ENCODE data around the gene C9orf153.
"Not testable (repeated sequence)": the region's sequence is repeated elsewhere in the genome, so short reads cannot be mapped to it uniquely, and the experiment has no call there.

The C9orf153 gene

GRCh38 chr9:86201474-86202337 is 57.8 kb downstream of the C9orf153 start:
- H3K9me3 ChIP-seq (ENCODE audit: control insufficient read depth, low read length), result no peaks in the 10 kb centered on the region
- H3K27ac ChIP-seq (ENCODE audit: insufficient read depth, low read length, poor library complexity, severe bottlenecking), result no peak overlapping the region
- no peak for DNase-seq
- H3K36me3 ChIP-seq (ENCODE audit: control insufficient read depth, insufficient read depth, low read length), result no peaks in the 10 kb centered on the region
- H3K4me3 ChIP-seq (ENCODE audit: insufficient read depth, low read depth, low read length, poor library complexity, severe bottlenecking), result no peak overlapping the region
- no peaks in the 10 kb centered on the region for H3K27me3 ChIP-seq (replicated peaks; ENCODE audit: control insufficient read depth, insufficient read depth, low read length, poor library complexity, severe bottlenecking)
- H3K4me1 ChIP-seq (ENCODE audit: control insufficient read depth, insufficient read depth, low read length, poor library complexity, severe bottlenecking), result no peaks in the 10 kb centered on the region

GRCh38 chr9:86200599-86201162 is 58.8 kb downstream of the C9orf153 start:
- Histone ChIP-seq H3K9me3 (ENCODE audit: control insufficient read depth, low read length) (no peaks in the 10 kb centered on the region), H3K4me3 (ENCODE audit: insufficient read depth, low read depth, low read length, poor library complexity, severe bottlenecking) (no peak overlapping the region), H3K36me3 (ENCODE audit: control insufficient read depth, insufficient read depth, low read length) (no peaks in the 10 kb centered on the region), H3K4me1 (ENCODE audit: control insufficient read depth, insufficient read depth, low read length, poor library complexity, severe bottlenecking) (no peaks in the 10 kb centered on the region), H3K27me3 (replicated peaks; ENCODE audit: control insufficient read depth, insufficient read depth, low read length, poor library complexity, severe bottlenecking) (no peaks in the 10 kb centered on the region), H3K27ac (ENCODE audit: insufficient read depth, low read length, poor library complexity, severe bottlenecking) (no peak overlapping the region)
- DNase-seq, result no peak

- no peaks in the 10 kb centered on the region for H3K4me1 ChIP-seq (ENCODE audit: control insufficient read depth, insufficient read depth, low read length, poor library complexity, severe bottlenecking)
- H3K9me3 ChIP-seq (ENCODE audit: control insufficient read depth, low read length), result no peaks in the 10 kb centered on the region
- no peaks in the 10 kb centered on the region for H3K36me3 ChIP-seq (ENCODE audit: control insufficient read depth, insufficient read depth, low read length)
- H3K27ac ChIP-seq (ENCODE audit: insufficient read depth, low read length, poor library complexity, severe bottlenecking), result no peak overlapping the region
- no peak for DNase-seq
- no peak overlapping the region for H3K4me3 ChIP-seq (ENCODE audit: insufficient read depth, low read depth, low read length, poor library complexity, severe bottlenecking)
- no peaks in the 10 kb centered on the region for H3K27me3 ChIP-seq (replicated peaks; ENCODE audit: control insufficient read depth, insufficient read depth, low read length, poor library complexity, severe bottlenecking)
These were observed 66.4 kb downstream of the C9orf153 start for GRCh38 chr9:86193088-86193487.

- not testable (repeated sequence) for H3K4me3 ChIP-seq (ENCODE audit: insufficient read depth, low read depth, low read length, poor library complexity, severe bottlenecking); H3K27ac ChIP-seq (ENCODE audit: insufficient read depth, low read length, poor library complexity, severe bottlenecking); H3K9me3 ChIP-seq (ENCODE audit: control insufficient read depth, low read length); H3K4me1 ChIP-seq (ENCODE audit: control insufficient read depth, insufficient read depth, low read length, poor library complexity, severe bottlenecking); DNase-seq; H3K36me3 ChIP-seq (ENCODE audit: control insufficient read depth, insufficient read depth, low read length); H3K27me3 ChIP-seq (replicated peaks; ENCODE audit: control insufficient read depth, insufficient read depth, low read length, poor library complexity, severe bottlenecking)
These were observed 68.8 kb downstream of the C9orf153 start for GRCh38 chr9:86190700-86191099.

- DNase-seq, result no peak
- Histone ChIP-seq H3K27ac (ENCODE audit: insufficient read depth, low read length, poor library complexity, severe bottlenecking) (no peak overlapping the region), H3K9me3 (ENCODE audit: control insufficient read depth, low read length) (no peaks in the 10 kb centered on the region), H3K27me3 (replicated peaks; ENCODE audit: control insufficient read depth, insufficient read depth, low read length, poor library complexity, severe bottlenecking) (no peaks in the 10 kb centered on the region), H3K4me3 (ENCODE audit: insufficient read depth, low read depth, low read length, poor library complexity, severe bottlenecking) (no peak overlapping the region), H3K36me3 (ENCODE audit: control insufficient read depth, insufficient read depth, low read length) (no peaks in the 10 kb centered on the region), H3K4me1 (ENCODE audit: control insufficient read depth, insufficient read depth, low read length, poor library complexity, severe bottlenecking) (no peaks in the 10 kb centered on the region)
These were observed 72.3 kb downstream of the C9orf153 start for GRCh38 chr9:86187121-86187520.

- H3K4me3 ChIP-seq (ENCODE audit: insufficient read depth, low read depth, low read length, poor library complexity, severe bottlenecking), result no peak overlapping the region
- H3K36me3 ChIP-seq (ENCODE audit: control insufficient read depth, insufficient read depth, low read length), result no peaks in the 10 kb centered on the region
- H3K27me3 ChIP-seq (replicated peaks; ENCODE audit: control insufficient read depth, insufficient read depth, low read length, poor library complexity, severe bottlenecking), result no peaks in the 10 kb centered on the region
- DNase-seq, result no peak
- H3K4me1 ChIP-seq (ENCODE audit: control insufficient read depth, insufficient read depth, low read length, poor library complexity, severe bottlenecking), result no peaks in the 10 kb centered on the region
- no peak overlapping the region for H3K27ac ChIP-seq (ENCODE audit: insufficient read depth, low read length, poor library complexity, severe bottlenecking)
- H3K9me3 ChIP-seq (ENCODE audit: control insufficient read depth, low read length), result no peaks in the 10 kb centered on the region
These were observed 72.8 kb downstream of the C9orf153 start for GRCh38 chr9:86186696-86187095.

GRCh38 chr9:86185872-86186271 is 73.6 kb downstream of the C9orf153 start:
- Histone ChIP-seq H3K27ac (ENCODE audit: insufficient read depth, low read length, poor library complexity, severe bottlenecking) (no peak overlapping the region), H3K36me3 (ENCODE audit: control insufficient read depth, insufficient read depth, low read length) (no peaks in the 10 kb centered on the region), H3K27me3 (replicated peaks; ENCODE audit: control insufficient read depth, insufficient read depth, low read length, poor library complexity, severe bottlenecking) (no peaks in the 10 kb centered on the region), H3K4me3 (ENCODE audit: insufficient read depth, low read depth, low read length, poor library complexity, severe bottlenecking) (no peak overlapping the region), H3K4me1 (ENCODE audit: control insufficient read depth, insufficient read depth, low read length, poor library complexity, severe bottlenecking) (no peaks in the 10 kb centered on the region), H3K9me3 (ENCODE audit: control insufficient read depth, low read length) (no peaks in the 10 kb centered on the region)
- DNase-seq, result no peak

GRCh38 chr9:86184138-86184524 is 75.3 kb downstream of the C9orf153 start:
- Histone ChIP-seq H3K36me3 (ENCODE audit: control insufficient read depth, insufficient read depth, low read length) (no peaks in the 10 kb centered on the region), H3K4me3 (ENCODE audit: insufficient read depth, low read depth, low read length, poor library complexity, severe bottlenecking) (no peak overlapping the region), H3K27ac (ENCODE audit: insufficient read depth, low read length, poor library complexity, severe bottlenecking) (no peak overlapping the region), H3K4me1 (ENCODE audit: control insufficient read depth, insufficient read depth, low read length, poor library complexity, severe bottlenecking) (no peaks in the 10 kb centered on the region), H3K27me3 (replicated peaks; ENCODE audit: control insufficient read depth, insufficient read depth, low read length, poor library complexity, severe bottlenecking) (no peaks in the 10 kb centered on the region), H3K9me3 (ENCODE audit: control insufficient read depth, low read length) (no peaks in the 10 kb centered on the region)
- no peak for DNase-seq

GRCh38 chr9:86183229-86184137 is 76.0 kb downstream of the C9orf153 start:
- no peaks in the 10 kb centered on the region for H3K4me1 ChIP-seq (ENCODE audit: control insufficient read depth, insufficient read depth, low read length, poor library complexity, severe bottlenecking)
- DNase-seq, result no peak
- no peaks in the 10 kb centered on the region for H3K9me3 ChIP-seq (ENCODE audit: control insufficient read depth, low read length)
- H3K27ac ChIP-seq (ENCODE audit: insufficient read depth, low read length, poor library complexity, severe bottlenecking), result no peak overlapping the region
- H3K36me3 ChIP-seq (ENCODE audit: control insufficient read depth, insufficient read depth, low read length), result no peaks in the 10 kb centered on the region
- H3K4me3 ChIP-seq (ENCODE audit: insufficient read depth, low read depth, low read length, poor library complexity, severe bottlenecking), result no peak overlapping the region
- no peaks in the 10 kb centered on the region for H3K27me3 ChIP-seq (replicated peaks; ENCODE audit: control insufficient read depth, insufficient read depth, low read length, poor library complexity, severe bottlenecking)

All from effector memory CD4-positive, alpha-beta T cell (primary cell).